Vagina (tissue), 2 donors: ENCODE results near the gene HSPA14.

Experiments used
- CTCF ChIP-seq, 3 experiments: fragments of 450-650 bp in 2 of 3; fragments of 200-600 bp in 1 of 3; sonication (generic) in 1 of 3; IDR thresholded peaks; one replicate each; pipeline ENCODE4 v1.5.1; 2017 to 2019; ENCODE audit warnings: antibody characterized with exemption in 3 of 3, mild to moderate bottlenecking in 2 of 3, moderate library complexity in 2 of 3
- POLR2AphosphoS5 ChIP-seq, 2 donors: sonication (generic); formaldehyde crosslinking; IDR thresholded peaks; one replicate each; pipeline ENCODE4 v1.9.0; 2017; ENCODE audit warnings: antibody characterized with exemption in 2 of 2, mild to moderate bottlenecking in 2 of 2, low read depth in 1 of 2; ENCODE audit not compliant: insufficient read depth in 1 of 2

GRCh38 chr10:14873090-14873760 lies 35.1 kb downstream of the HSPA14 start:
- no peak for TF ChIP-seq CTCF (IDR thresholded peaks at IDR 0.05)
- no peak for TF ChIP-seq POLR2AphosphoS5 (IDR thresholded peaks at IDR 0.05; ENCODE audit: insufficient read depth in 1 of 2, low read depth in 1 of 2)
